Naive thymus-derived CD8-positive, alpha-beta T cell (primary cell): ENCODE data around the gene E2F2. TPM values are rescaled to one million over a fixed set of nuclear protein-coding genes. Genes with fewer than 3 reads are reported as not detected.

Experiments used
- ATAC-seq, 2 donors: fragments of 150-1000 bp; cut with Tn5 transposase in 1 of 2; sonication (Bioruptor Pico), chemical (Tn5 transposase) in 1 of 2; 1 replicate in 1 of 2; 2 replicates in 1 of 2; pipeline ENCODE4 v1.10.0; 2021; ENCODE audit warnings: mild to moderate bottlenecking in 2 of 2, moderate library complexity in 2 of 2
- POLR2A ChIA-PET: fragments of 350-600 bp; sonication (Branson Sonifier 250); formaldehyde crosslinking; loops from one replicate; lab custom pipeline; 2021; ENCODE audit warnings: antibody characterized with exemption; lab: Charles Lee
- DNase-seq, 10 donors: peaks; one replicate each; pipeline versions ENCODE4 v3.0.0 to v3.0.0-alpha.2; 2020 to 2022
- H3K27ac Mint-ChIP-seq, 10 donors: one replicate each; pipeline ENCODE4 v1.8.0; 2020 to 2022; ENCODE audit warnings: mild to moderate bottlenecking in 10 of 10, mixed read lengths in 10 of 10, moderate library complexity in 4 of 10, inconsistent platforms in 1 of 10
- H3K27me3 Mint-ChIP-seq, 5 donors: one replicate each; pipeline ENCODE4 v1.8.0; 2021 to 2022; ENCODE audit warnings: mixed read lengths in 5 of 5
- H3K36me3 Mint-ChIP-seq, 3 donors: one replicate each; pipeline ENCODE4 v1.8.0; 2020 to 2022; ENCODE audit warnings: mixed read lengths in 3 of 3, mild to moderate bottlenecking in 2 of 3, inconsistent platforms in 1 of 3
- H3K4me1 Mint-ChIP-seq, 4 donors: one replicate each; pipeline ENCODE4 v1.8.0; 2021 to 2022; ENCODE audit warnings: mixed read lengths in 4 of 4
- H3K4me3 Mint-ChIP-seq, 10 donors: one replicate each; pipeline ENCODE4 v1.8.0; 2020 to 2022; ENCODE audit warnings: mild to moderate bottlenecking in 10 of 10, mixed read lengths in 10 of 10, moderate library complexity in 6 of 10, inconsistent platforms in 1 of 10
- H3K9me3 Mint-ChIP-seq, 9 donors: one replicate each; pipeline ENCODE4 v1.8.0; 2020 to 2022; ENCODE audit warnings: mixed read lengths in 9 of 9, mild to moderate bottlenecking in 3 of 9, inconsistent platforms in 1 of 9, moderate library complexity in 1 of 9
- polyA plus RNA-seq, 3 donors: library from polyadenylated mRNA; unstranded; fragments of 300-500 nt; fragmentation: Illumina TruSeq; gene quantifications; one replicate each; pipeline ENCODE4 v1.2.3, GENCODE V29; 2021
- total RNA-seq, 8 experiments: library from RNA in 2 of 8; stranded (reverse) in 2 of 8; gene quantifications; one replicate each; pipeline ENCODE4 v1.2.3 and lab custom pipeline; 2021 to 2026

The E2F2 gene
- total and polyA plus RNA-seq, 5 experiments from 2014 or later: 0.05 to 0.14 (median 0.12) TPM; not detected in 1

GRCh38 chr1:23570001-23570691 lies 39.1 kb upstream of the E2F2 start:
- POLR2A ChIA-PET: interaction anchor here (1.3 to 9.1 kb wide), 3 partner anchors 11 to 42 kb away, joined by 3 to 65 read pairs (median 4); partner anchors contain the start of gene ID3
- Mint-ChIP-seq H3K9me3 (no peaks in the 10 kb centered on the region), H3K4me3 (peak overlapping the region in 3 of 10 donors; percentile 11 to 70 (median 35)), H3K27ac (no peak overlapping the region), H3K27me3 (peaks cover 0 to 12% (median 0%) of the 10 kb centered on the region in 5 donors), H3K36me3 (peaks cover 0 to 2% (median 2%) of the 10 kb centered on the region in 3 donors), H3K4me1 (peaks cover 20 to 47% (median 42%) of the 10 kb centered on the region in 4 donors)
- no peak for DNase-seq
- no peak for ATAC-seq

GRCh38 chr1:23568608-23569383 lies 37.8 kb upstream of the E2F2 start:
- Mint-ChIP-seq H3K4me3 (peak overlapping the region; percentile 81 to 99 (median 93)), H3K27me3 (peaks cover 0 to 12% (median 0%) of the 10 kb centered on the region in 5 donors), H3K36me3 (peaks cover 0 to 2% (median 0%) of the 10 kb centered on the region in 3 donors), H3K9me3 (no peaks in the 10 kb centered on the region), H3K27ac (peak overlapping the region; percentile 22 to 94 (median 88)), H3K4me1 (peaks cover 13 to 33% (median 29%) of the 10 kb centered on the region in 4 donors)
- ATAC-seq (peak; percentile 14 to 33), DNase-seq (no peak)
- POLR2A ChIA-PET: interaction anchor here (0.5 to 9.1 kb wide), 11 partner anchors 8 to 66 kb away, joined by 3 to 65 read pairs (median 8); partner anchors contain the start of gene ID3

GRCh38 chr1:23567996-23568607 lies 37.1 kb upstream of the E2F2 start:
- Mint-ChIP-seq H3K27ac (peak overlapping the region; percentile 22 to 94 (median 88)), H3K27me3 (peaks cover 0 to 12% (median 0%) of the 10 kb centered on the region in 5 donors), H3K4me1 (peaks cover 17 to 37% (median 31%) of the 10 kb centered on the region in 4 donors), H3K4me3 (peak overlapping the region; percentile 81 to 99 (median 93)), H3K9me3 (no peaks in the 10 kb centered on the region), H3K36me3 (peaks cover 0 to 2% (median 0%) of the 10 kb centered on the region in 3 donors)
- DNase-seq (no peak), ATAC-seq (peak; percentile 42 to 72)
- POLR2A ChIA-PET: interaction anchor here (0.5 to 3.1 kb wide), 11 partner anchors 9 to 67 kb away, joined by 3 to 14 read pairs (median 7); partner anchors contain the start of gene ID3

- H3K9me3 Mint-ChIP-seq: no peaks in the 10 kb centered on the region
- peak in 1 of 2 donors; percentile 57 for ATAC-seq
- POLR2A ChIA-PET: interaction anchor here (0.6 to 3.1 kb wide), 8 partner anchors 9 to 267 kb away, joined by 3 to 14 read pairs (median 8); partner anchors contain the start of gene ID3
- peak overlapping the region; percentile 70 to 88 (median 84) for H3K4me3 Mint-ChIP-seq
- no peak for DNase-seq
- peaks cover 0 to 12% (median 0%) of the 10 kb centered on the region in 5 donors for H3K27me3 Mint-ChIP-seq
- H3K27ac Mint-ChIP-seq: peak overlapping the region in 8 of 10 donors; percentile 34 to 89 (median 70)
- H3K36me3 Mint-ChIP-seq: peaks cover 0 to 2% (median 0%) of the 10 kb centered on the region in 3 donors
- H3K4me1 Mint-ChIP-seq: peaks cover 18 to 42% (median 32%) of the 10 kb centered on the region in 4 donors
Observed at GRCh38 chr1:23567629-23567995, 36.6 kb upstream of the E2F2 start.

GRCh38 chr1:23566304-23566703 lies 35.3 kb upstream of the E2F2 start:
- POLR2A ChIA-PET: interaction anchor here (0.6 to 16.8 kb wide), 8 partner anchors 10 to 69 kb away, joined by 3 to 359 read pairs (median 8); no protein-coding TSS in a partner anchor
- ATAC-seq (no peak), DNase-seq (no peak)
- H3K36me3 Mint-ChIP-seq: peaks cover 0 to 2% (median 0%) of the 10 kb centered on the region in 3 donors
- H3K27ac Mint-ChIP-seq: peak overlapping the region in 6 of 10 donors; percentile 33 to 83 (median 58)
- peaks cover 0 to 12% (median 0%) of the 10 kb centered on the region in 5 donors for H3K27me3 Mint-ChIP-seq
- H3K9me3 Mint-ChIP-seq: no peaks in the 10 kb centered on the region
- H3K4me1 Mint-ChIP-seq: peaks cover 28 to 55% (median 43%) of the 10 kb centered on the region in 4 donors
- H3K4me3 Mint-ChIP-seq: peak overlapping the region in 8 of 10 donors; percentile 32 to 81 (median 60)

- peaks cover 0 to 12% (median 0%) of the 10 kb centered on the region in 5 donors for H3K27me3 Mint-ChIP-seq
- H3K4me1 Mint-ChIP-seq: peaks cover 30 to 59% (median 48%) of the 10 kb centered on the region in 4 donors
- H3K36me3 Mint-ChIP-seq: peaks cover 0 to 2% (median 0%) of the 10 kb centered on the region in 3 donors
- H3K4me3 Mint-ChIP-seq: peak overlapping the region in 6 of 10 donors; percentile 14 to 81 (median 53)
- H3K9me3 Mint-ChIP-seq: no peaks in the 10 kb centered on the region
- no peak for DNase-seq
- peak overlapping the region in 4 of 10 donors; percentile 33 to 72 (median 52) for H3K27ac Mint-ChIP-seq
- POLR2A ChIA-PET: interaction anchor here (0.6 to 16.8 kb wide), 6 partner anchors 10 to 64 kb away, joined by 3 to 359 read pairs (median 6); no protein-coding TSS in a partner anchor
- no peak for ATAC-seq
Observed at GRCh38 chr1:23565776-23566175, 34.7 kb upstream of the E2F2 start.

- ATAC-seq (no peak), DNase-seq (no peak)
- H3K27ac Mint-ChIP-seq: no peak overlapping the region
- H3K4me3 Mint-ChIP-seq: no peak overlapping the region
- H3K36me3 Mint-ChIP-seq: peaks cover 0 to 2% (median 0%) of the 10 kb centered on the region in 3 donors
- H3K4me1 Mint-ChIP-seq: peaks cover 35 to 67% (median 59%) of the 10 kb centered on the region in 4 donors
- H3K27me3 Mint-ChIP-seq: peaks cover 0 to 12% (median 0%) of the 10 kb centered on the region in 5 donors
- H3K9me3 Mint-ChIP-seq: no peaks in the 10 kb centered on the region
- POLR2A ChIA-PET: interaction anchor here (0.6 to 16.8 kb wide), 9 partner anchors 9 to 63 kb away, joined by 3 to 359 read pairs (median 4); no protein-coding TSS in a partner anchor
Observed at GRCh38 chr1:23564529-23565122, 33.6 kb upstream of the E2F2 start.

- Mint-ChIP-seq H3K4me3 (peak overlapping the region in 4 of 10 donors; percentile 48 to 62 (median 60)), H3K9me3 (no peaks in the 10 kb centered on the region), H3K27me3 (peaks cover 0 to 9% (median 0%) of the 10 kb centered on the region in 5 donors), H3K4me1 (peaks cover 36 to 71% (median 61%) of the 10 kb centered on the region in 4 donors), H3K27ac (peak overlapping the region in 7 of 10 donors; percentile 17 to 81 (median 39)), H3K36me3 (peaks cover 0 to 2% (median 0%) of the 10 kb centered on the region in 3 donors)
- ATAC-seq: no peak
- POLR2A ChIA-PET: interaction anchor here (0.6 to 16.8 kb wide), 11 partner anchors 8 to 95 kb away, joined by 3 to 359 read pairs (median 4); no protein-coding TSS in a partner anchor
- DNase-seq: no peak
Observed at GRCh38 chr1:23563755-23564374, 32.8 kb upstream of the E2F2 start.

- peaks cover 0 to 4% (median 0%) of the 10 kb centered on the region in 5 donors for H3K27me3 Mint-ChIP-seq
- H3K4me1 Mint-ChIP-seq: peaks cover 31 to 63% (median 56%) of the 10 kb centered on the region in 4 donors
- H3K27ac Mint-ChIP-seq: peak overlapping the region in 7 of 10 donors; percentile 9 to 86 (median 66)
- H3K9me3 Mint-ChIP-seq: no peaks in the 10 kb centered on the region
- no peak for ATAC-seq
- POLR2A ChIA-PET: interaction anchor here (0.7 to 16.8 kb wide), 6 partner anchors 7 to 96 kb away, joined by 3 to 359 read pairs (median 6); no protein-coding TSS in a partner anchor
- H3K4me3 Mint-ChIP-seq: peak overlapping the region in 8 of 10 donors; percentile 28 to 62 (median 60)
- no peak for DNase-seq
- no peaks in the 10 kb centered on the region for H3K36me3 Mint-ChIP-seq
Observed at GRCh38 chr1:23563003-23563402, 32.0 kb upstream of the E2F2 start.

- Mint-ChIP-seq H3K9me3 (no peaks in the 10 kb centered on the region), H3K27me3 (peaks cover 0 to 2% (median 0%) of the 10 kb centered on the region in 5 donors), H3K36me3 (peaks cover 0 to 4% (median 3%) of the 10 kb centered on the region in 3 donors), H3K4me3 (peak overlapping the region; percentile 32 to 81 (median 62)), H3K4me1 (peaks cover 35 to 65% (median 56%) of the 10 kb centered on the region in 4 donors), H3K27ac (peak overlapping the region in 9 of 10 donors; percentile 42 to 90 (median 72))
- POLR2A ChIA-PET: interaction anchor here (0.7 to 16.8 kb wide), 6 partner anchors 15 to 239 kb away, joined by 3 to 359 read pairs (median 5); no protein-coding TSS in a partner anchor
- ATAC-seq (peak in 1 of 2 donors; percentile 3), DNase-seq (peak in 7 of 10 donors; percentile 28 to 72 (median 40))
Observed at GRCh38 chr1:23562137-23562876, 31.3 kb upstream of the E2F2 start.
